HepG2 (cell line): Measurements from ENCODE around the gene SHPK. TPM values are rescaled to one million over a fixed set of nuclear protein-coding genes. Genes with fewer than 3 reads are reported as not detected.

Source experiments
- ATF1 ChIP-seq: IDR thresholded peaks from 2 replicates; pipeline ENCODE4 v1.6.1; 2016; ENCODE audit warnings: mild to moderate bottlenecking, control low read depth
- EEA1 ChIP-seq: sonication (generic); formaldehyde crosslinking; IDR thresholded peaks from 2 replicates; pipeline ENCODE4 v1.5.1; 2020; ENCODE audit warnings: mild to moderate bottlenecking, missing genetic modification reagents, borderline replicate concordance
- FOXA1 ChIP-seq, 2 experiments: fragments of 450-650 bp in 1 of 2; sonication (generic) in 1 of 2; formaldehyde crosslinking in 1 of 2; IDR thresholded peaks; 2 replicates each; pipeline versions ENCODE4 v1.4.0 to v1.6.1; 2016 to 2020; ENCODE audit warnings: missing genetic modification reagents in 1 of 2
- FOXJ3 ChIP-seq: sonication (generic); formaldehyde crosslinking; IDR thresholded peaks from 2 replicates; pipeline ENCODE4 v1.4.0; 2020; ENCODE audit warnings: missing genetic modification reagents, mild to moderate bottlenecking, borderline replicate concordance
- HOXD1 ChIP-seq: sonication (generic); formaldehyde crosslinking; IDR thresholded peaks from 2 replicates; pipeline ENCODE4 v1.5.0; 2020; ENCODE audit warnings: missing genetic modification reagents
- MAZ ChIP-seq, 2 experiments: sonication (generic) in 1 of 2; formaldehyde crosslinking in 1 of 2; IDR thresholded peaks; 2 replicates each; pipeline versions ENCODE4 v1.5.0 to v1.6.1; 2012 to 2020; ENCODE audit warnings: low read depth in 2 of 2, mild to moderate bottlenecking in 2 of 2, borderline replicate concordance in 1 of 2, improper control_type of control experiment in 1 of 2, low read length in 1 of 2, missing genetic modification reagents in 1 of 2, moderate library complexity in 1 of 2
- NKX3-1 ChIP-seq: sonication (generic); formaldehyde crosslinking; IDR thresholded peaks from 2 replicates; pipeline ENCODE4 v1.5.0; 2020; ENCODE audit warnings: missing genetic modification reagents
- NRL ChIP-seq: sonication (generic); formaldehyde crosslinking; IDR thresholded peaks from 2 replicates; pipeline ENCODE4 v1.5.0; 2020; ENCODE audit warnings: missing genetic modification reagents, mild to moderate bottlenecking, moderate library complexity, borderline replicate concordance
- PBX2 ChIP-seq: IDR thresholded peaks from 2 replicates; pipeline ENCODE4 v1.6.1; 2016; ENCODE audit warnings: control low read depth
- PREB ChIP-seq: sonication (generic); formaldehyde crosslinking; IDR thresholded peaks from 2 replicates; pipeline ENCODE4 v1.4.0; 2020; ENCODE audit warnings: missing genetic modification reagents
- SAP130 ChIP-seq: IDR thresholded peaks from 2 replicates; pipeline ENCODE4 v1.6.1; 2016; ENCODE audit warnings: low read depth
- SOX13 ChIP-seq, 3 experiments: fragments of 450-650 bp in 1 of 3; sonication (generic) in 1 of 3; formaldehyde crosslinking in 1 of 3; IDR thresholded peaks in 2 of 3; conservative IDR thresholded peaks in 1 of 3; 2 replicates each; pipeline versions ENCODE4 v1.5.0 to v1.6.1; 2016 to 2020; ENCODE audit warnings: antibody characterized with exemption in 1 of 3, mild to moderate bottlenecking in 1 of 3, missing compliant biosample characterization in 1 of 3, missing genetic modification reagents in 1 of 3, moderate library complexity in 1 of 3
- TFDP2 ChIP-seq: sonication (generic); formaldehyde crosslinking; IDR thresholded peaks from 2 replicates; pipeline ENCODE4 v1.4.0; 2020; ENCODE audit warnings: missing genetic modification reagents
- TP53 ChIP-seq: sonication (generic); formaldehyde crosslinking; conservative IDR thresholded peaks from 2 replicates; pipeline ENCODE4 v1.4.0; 2020; ENCODE audit warnings: missing genetic modification reagents
- ZBTB26 ChIP-seq: IDR thresholded peaks from 2 replicates; pipeline ENCODE4 v1.6.1; 2016; ENCODE audit warnings: missing compliant biosample characterization, missing genetic modification reagents, borderline replicate concordance
- ZBTB7B ChIP-seq: sonication (generic); formaldehyde crosslinking; IDR thresholded peaks from 2 replicates; pipeline ENCODE4 v1.4.0; 2020; ENCODE audit warnings: missing genetic modification reagents
- ZNF124 ChIP-seq: sonication (generic); formaldehyde crosslinking; IDR thresholded peaks from 2 replicates; pipeline ENCODE4 v1.4.0; 2020; ENCODE audit warnings: missing genetic modification reagents
- ZNF275 ChIP-seq: sonication (generic); formaldehyde crosslinking; IDR thresholded peaks from 2 replicates; pipeline ENCODE4 v1.8.0; 2022; ENCODE audit warnings: missing genetic modification reagents, mild to moderate bottlenecking, inconsistent platforms, borderline replicate concordance
- ZNF670 ChIP-seq: sonication (generic); formaldehyde crosslinking; IDR thresholded peaks from 2 replicates; pipeline ENCODE4 v1.8.0; 2022; ENCODE audit warnings: mild to moderate bottlenecking, missing genetic modification reagents, borderline replicate concordance
- ZNF775 ChIP-seq: sonication (generic); formaldehyde crosslinking; IDR thresholded peaks from 2 replicates; pipeline ENCODE4 v1.4.0; 2020; ENCODE audit warnings: missing genetic modification reagents, mild to moderate bottlenecking, moderate library complexity, borderline replicate concordance
- ZNF790 ChIP-seq: sonication (generic); formaldehyde crosslinking; IDR thresholded peaks from 2 replicates; pipeline ENCODE4 v1.8.0; 2022; ENCODE audit warnings: missing genetic modification reagents, mild to moderate bottlenecking, borderline replicate concordance
- ZSCAN29 ChIP-seq: sonication (generic); formaldehyde crosslinking; conservative IDR thresholded peaks from 2 replicates; pipeline ENCODE4 v1.4.0; 2020; ENCODE audit warnings: mild to moderate bottlenecking, missing genetic modification reagents
- polyA plus RNA-seq, 8 experiments: library from polyadenylated mRNA; depleted of rRNA in 3 of 8; stranded (reverse) in 7 of 8; unstranded in 1 of 8; fragments of >200 nt; fragmentation: Illumina TruSeq in 4 of 8; extraction: Trizol in 4 of 8; gene quantifications; 2 replicates each; pipeline versions ENCODE4 v1.2.1 to v1.2.3, GENCODE V29; 2011 to 2016; ENCODE audit warnings: low read depth in 4 of 8, missing spikeins in 1 of 8, mixed read lengths in 1 of 8; ENCODE audit not compliant: insufficient read depth in 1 of 8
- total RNA-seq, 5 experiments: library from RNA; depleted of rRNA; stranded (reverse); fragments of >200 nt; fragmentation: Illumina TruSeq; extraction: Trizol; gene quantifications; 2 replicates each; pipeline ENCODE4 v1.2.3, GENCODE V29; 2016; ENCODE audit warnings: low read depth in 1 of 5

Gene SHPK
- total and polyA plus RNA-seq, 2 of the 13 experiments (the other 11 are each of a cell fraction or from before 2014, with no cell fraction given): 16.2 to 30.9 TPM

- TF ChIP-seq PBX2 (CRISPR knock-in tag) (no peak), PREB (CRISPR knock-in tag) (no peak), MAZ (IDR thresholded peaks at IDR 0.05; ENCODE audit: borderline replicate concordance, low read depth, low read length) (no peak), MAZ (CRISPR knock-in tag; IDR thresholded peaks at IDR 0.05; ENCODE audit: low read depth) (no peak), ZNF775 (CRISPR knock-in tag) (no peak), TFDP2 (no peak), ZSCAN29 (CRISPR knock-in tag) (no peak), TP53 (no peak), NKX3-1 (CRISPR knock-in tag) (no peak), ZNF124 (CRISPR knock-in tag) (no peak), FOXJ3 (peak; percentile 35; the same call in 1 of the 2 replicates), ATF1 (0 out of 2 replicates have a peak, but pooled peaks have one; percentile 36), HOXD1 (CRISPR knock-in tag) (no peak), ZNF790 (CRISPR knock-in tag) (no peak), ZBTB7B (no peak), EEA1 (no peak), ZNF275 (CRISPR knock-in tag) (no peak), FOXA1 (IDR thresholded peaks at IDR 0.05) (no peak), FOXA1 (CRISPR knock-in tag; IDR thresholded peaks at IDR 0.05) (peak; percentile 37; the same call in 1 of the 2 replicates), NRL (CRISPR knock-in tag) (no peak), SAP130 (CRISPR knock-in tag) (peak; percentile 75), ZNF670 (CRISPR knock-in tag) (no peak), ZBTB26 (CRISPR knock-in tag) (no peak), SOX13 (IDR thresholded peaks at IDR 0.05) (no peak), SOX13 (CRISPR knock-in tag; conservative IDR thresholded peaks at IDR 0.05 in 1 of 2, IDR thresholded peaks at IDR 0.05 in 1 of 2) (peak in 1 of 2 experiments; percentile 87; a peak in 2 of 4 replicates)
These were observed 5.9 kb upstream of the SHPK start (continued) for GRCh38 chr17:3641717-3642486.
